HepG2 (cell line): ENCODE data around the gene RFX6. TPM values are rescaled to one million over a fixed set of nuclear protein-coding genes. Genes with fewer than 3 reads are reported as not detected.

Experiments
- ELF3 ChIP-seq: IDR thresholded peaks from 2 replicates; pipeline ENCODE4 v1.6.1; 2016; ENCODE audit warnings: missing genetic modification reagents, missing compliant biosample characterization
- HDAC1 ChIP-seq: sonication (generic); formaldehyde crosslinking; IDR thresholded peaks from 2 replicates; pipeline ENCODE4 v1.5.1; 2020; ENCODE audit warnings: mild to moderate bottlenecking, missing genetic modification reagents
- HHEX ChIP-seq: IDR thresholded peaks from 2 replicates; pipeline ENCODE4 v1.6.1; 2016; ENCODE audit warnings: control low read depth
- MED1 ChIP-seq: sonication (generic); formaldehyde crosslinking; IDR thresholded peaks from 2 replicates; pipeline ENCODE4 v1.4.0; 2020; ENCODE audit warnings: missing genetic modification reagents
- NCOA2 ChIP-seq: sonication (generic); formaldehyde crosslinking; IDR thresholded peaks from 2 replicates; pipeline ENCODE4 v1.8.0; 2022; ENCODE audit warnings: inconsistent platforms
- SMAD9 ChIP-seq: sonication (generic); formaldehyde crosslinking; IDR thresholded peaks from 2 replicates; pipeline ENCODE4 v1.5.1; 2020; ENCODE audit warnings: mild to moderate bottlenecking, missing genetic modification reagents
- SMYD3 ChIP-seq: sonication (generic); formaldehyde crosslinking; IDR thresholded peaks from 2 replicates; pipeline ENCODE4 v1.8.1; 2023; ENCODE audit warnings: mild to moderate bottlenecking, missing genetic modification reagents
- SP140L ChIP-seq: sonication (generic); formaldehyde crosslinking; IDR thresholded peaks from 2 replicates; pipeline ENCODE4 v1.4.0; 2020; ENCODE audit warnings: missing genetic modification reagents, borderline replicate concordance
- TAF1 ChIP-seq: sonication (generic); formaldehyde crosslinking; IDR thresholded peaks from 2 replicates; pipeline ENCODE4 v1.4.0; 2020; ENCODE audit warnings: missing genetic modification reagents
- XBP1 ChIP-seq: sonication (generic); formaldehyde crosslinking; IDR thresholded peaks from 2 replicates; pipeline ENCODE4 v1.5.0; 2020; ENCODE audit warnings: missing genetic modification reagents
- YEATS2 ChIP-seq: sonication (generic); formaldehyde crosslinking; IDR thresholded peaks from 2 replicates; pipeline ENCODE4 v1.4.0; 2020; ENCODE audit warnings: missing genetic modification reagents, borderline replicate concordance
- ZBTB1 ChIP-seq: sonication (generic); formaldehyde crosslinking; IDR thresholded peaks from 2 replicates; pipeline ENCODE4 v1.4.0; 2020; ENCODE audit warnings: missing genetic modification reagents, borderline replicate concordance
- ZFP62 ChIP-seq: sonication (generic); formaldehyde crosslinking; IDR thresholded peaks from 2 replicates; pipeline ENCODE4 v1.4.0; 2020; ENCODE audit warnings: missing genetic modification reagents
- ZNF670 ChIP-seq: sonication (generic); formaldehyde crosslinking; IDR thresholded peaks from 2 replicates; pipeline ENCODE4 v1.8.0; 2022; ENCODE audit warnings: mild to moderate bottlenecking, missing genetic modification reagents, borderline replicate concordance
- ZNF747 ChIP-seq: sonication (generic); formaldehyde crosslinking; IDR thresholded peaks from 2 replicates; pipeline ENCODE4 v1.8.1; 2023; ENCODE audit warnings: missing genetic modification reagents, mild to moderate bottlenecking, borderline replicate concordance
- ZNF749 ChIP-seq: sonication (generic); formaldehyde crosslinking; IDR thresholded peaks from 2 replicates; pipeline ENCODE4 v1.8.0; 2022; ENCODE audit warnings: mild to moderate bottlenecking, missing genetic modification reagents, moderate library complexity, borderline replicate concordance
- polyA plus RNA-seq, 8 experiments: library from polyadenylated mRNA; depleted of rRNA in 3 of 8; stranded (reverse) in 7 of 8; unstranded in 1 of 8; fragments of >200 nt; fragmentation: Illumina TruSeq in 4 of 8; extraction: Trizol in 4 of 8; gene quantifications; 2 replicates each; pipeline versions ENCODE4 v1.2.1 to v1.2.3, GENCODE V29; 2011 to 2016; ENCODE audit warnings: low read depth in 4 of 8, missing spikeins in 1 of 8, mixed read lengths in 1 of 8; ENCODE audit not compliant: insufficient read depth in 1 of 8
- total RNA-seq, 5 experiments: library from RNA; depleted of rRNA; stranded (reverse); fragments of >200 nt; fragmentation: Illumina TruSeq; extraction: Trizol; gene quantifications; 2 replicates each; pipeline ENCODE4 v1.2.3, GENCODE V29; 2016; ENCODE audit warnings: low read depth in 1 of 5
- TF ChIP-seq, protein P1 (sequence below): sonication (generic); formaldehyde crosslinking; IDR thresholded peaks from 2 replicates; pipeline ENCODE4 v1.5.1; 2020; ENCODE audit warnings: mild to moderate bottlenecking, moderate library complexity, missing genetic modification reagents
- TF ChIP-seq, protein P2 (sequence below): sonication (generic); formaldehyde crosslinking; IDR thresholded peaks from 2 replicates; pipeline ENCODE4 v1.4.0; 2020; ENCODE audit warnings: missing genetic modification reagents, borderline replicate concordance
- TF ChIP-seq, protein P3 (sequence below): sonication (generic); formaldehyde crosslinking; IDR thresholded peaks from 2 replicates; pipeline ENCODE4 v1.8.1; 2023; ENCODE audit warnings: mild to moderate bottlenecking, missing genetic modification reagents, borderline replicate concordance
- TF ChIP-seq, protein P4 (sequence below): sonication (generic); formaldehyde crosslinking; IDR thresholded peaks from 2 replicates; pipeline ENCODE4 v1.5.0; 2020; ENCODE audit warnings: mild to moderate bottlenecking, missing genetic modification reagents, borderline replicate concordance
- TF ChIP-seq, protein P5 (sequence below): sonication (generic); formaldehyde crosslinking; conservative IDR thresholded peaks from 2 replicates; pipeline ENCODE4 v1.4.0; 2020; ENCODE audit warnings: missing genetic modification reagents

The RFX6 gene
- total and polyA plus RNA-seq, 2 of the 13 experiments (the other 11 are each of a cell fraction or from before 2014, with no cell fraction given) = 0.04 TPM; not detected in 1

DNA sequence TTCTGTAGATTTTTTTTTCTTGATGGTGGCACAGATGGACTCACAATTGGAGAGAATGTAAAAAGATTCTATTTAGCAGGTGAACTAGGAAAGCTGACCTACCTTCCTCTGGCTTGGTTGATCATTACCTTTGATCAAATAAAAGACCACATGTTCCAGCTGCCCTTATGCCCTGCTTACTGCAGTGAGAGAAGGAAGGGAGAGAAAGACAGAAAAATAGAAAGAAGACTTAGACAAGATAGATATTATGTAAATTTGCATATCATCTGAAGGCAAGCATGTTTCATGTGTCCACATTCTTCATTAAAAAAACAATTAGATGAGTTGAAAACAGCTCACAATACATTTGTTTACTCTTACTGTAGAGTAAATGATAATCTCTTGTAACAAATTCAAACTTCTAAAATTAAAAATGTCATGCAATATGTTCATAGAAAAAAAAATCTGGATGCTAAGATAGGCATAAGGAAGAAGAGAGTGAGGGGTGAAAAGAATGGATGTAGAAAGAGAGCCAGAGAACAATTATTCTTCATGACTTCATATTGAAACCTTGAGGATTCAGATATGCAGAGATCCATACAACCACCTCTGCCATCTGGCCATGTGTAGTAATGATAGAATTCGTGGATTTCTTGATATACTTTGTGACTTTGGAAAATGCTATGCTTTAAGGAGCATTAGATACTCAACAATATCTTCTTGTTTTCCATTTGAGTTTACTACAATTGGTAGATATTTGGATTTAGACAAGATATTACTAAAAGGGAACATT is 71.7 kb downstream of the RFX6 start (continued):
- TF ChIP-seq ZBTB1 (CRISPR knock-in tag) = no peak
- no peak for TF ChIP-seq ELF3
- TF ChIP-seq, protein P1, sequence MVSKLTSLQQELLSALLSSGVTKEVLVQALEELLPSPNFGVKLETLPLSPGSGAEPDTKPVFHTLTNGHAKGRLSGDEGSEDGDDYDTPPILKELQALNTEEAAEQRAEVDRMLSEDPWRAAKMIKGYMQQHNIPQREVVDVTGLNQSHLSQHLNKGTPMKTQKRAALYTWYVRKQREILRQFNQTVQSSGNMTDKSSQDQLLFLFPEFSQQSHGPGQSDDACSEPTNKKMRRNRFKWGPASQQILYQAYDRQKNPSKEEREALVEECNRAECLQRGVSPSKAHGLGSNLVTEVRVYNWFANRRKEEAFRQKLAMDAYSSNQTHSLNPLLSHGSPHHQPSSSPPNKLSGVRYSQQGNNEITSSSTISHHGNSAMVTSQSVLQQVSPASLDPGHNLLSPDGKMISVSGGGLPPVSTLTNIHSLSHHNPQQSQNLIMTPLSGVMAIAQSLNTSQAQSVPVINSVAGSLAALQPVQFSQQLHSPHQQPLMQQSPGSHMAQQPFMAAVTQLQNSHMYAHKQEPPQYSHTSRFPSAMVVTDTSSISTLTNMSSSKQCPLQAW (CRISPR knock-in tag) = peak; percentile 72; the same call in 1 of the 2 replicates
- no peak for TF ChIP-seq HDAC1 (CRISPR knock-in tag)
- TF ChIP-seq, protein P2, sequence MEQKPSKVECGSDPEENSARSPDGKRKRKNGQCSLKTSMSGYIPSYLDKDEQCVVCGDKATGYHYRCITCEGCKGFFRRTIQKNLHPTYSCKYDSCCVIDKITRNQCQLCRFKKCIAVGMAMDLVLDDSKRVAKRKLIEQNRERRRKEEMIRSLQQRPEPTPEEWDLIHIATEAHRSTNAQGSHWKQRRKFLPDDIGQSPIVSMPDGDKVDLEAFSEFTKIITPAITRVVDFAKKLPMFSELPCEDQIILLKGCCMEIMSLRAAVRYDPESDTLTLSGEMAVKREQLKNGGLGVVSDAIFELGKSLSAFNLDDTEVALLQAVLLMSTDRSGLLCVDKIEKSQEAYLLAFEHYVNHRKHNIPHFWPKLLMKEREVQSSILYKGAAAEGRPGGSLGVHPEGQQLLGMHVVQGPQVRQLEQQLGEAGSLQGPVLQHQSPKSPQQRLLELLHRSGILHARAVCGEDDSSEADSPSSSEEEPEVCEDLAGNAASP (CRISPR knock-in tag) = no peak
- TF ChIP-seq, protein P3, sequence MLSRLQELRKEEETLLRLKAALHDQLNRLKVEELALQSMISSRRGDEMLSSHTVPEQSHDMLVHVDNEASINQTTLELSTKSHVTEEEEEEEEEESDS = no peak
- TF ChIP-seq, protein P4, sequence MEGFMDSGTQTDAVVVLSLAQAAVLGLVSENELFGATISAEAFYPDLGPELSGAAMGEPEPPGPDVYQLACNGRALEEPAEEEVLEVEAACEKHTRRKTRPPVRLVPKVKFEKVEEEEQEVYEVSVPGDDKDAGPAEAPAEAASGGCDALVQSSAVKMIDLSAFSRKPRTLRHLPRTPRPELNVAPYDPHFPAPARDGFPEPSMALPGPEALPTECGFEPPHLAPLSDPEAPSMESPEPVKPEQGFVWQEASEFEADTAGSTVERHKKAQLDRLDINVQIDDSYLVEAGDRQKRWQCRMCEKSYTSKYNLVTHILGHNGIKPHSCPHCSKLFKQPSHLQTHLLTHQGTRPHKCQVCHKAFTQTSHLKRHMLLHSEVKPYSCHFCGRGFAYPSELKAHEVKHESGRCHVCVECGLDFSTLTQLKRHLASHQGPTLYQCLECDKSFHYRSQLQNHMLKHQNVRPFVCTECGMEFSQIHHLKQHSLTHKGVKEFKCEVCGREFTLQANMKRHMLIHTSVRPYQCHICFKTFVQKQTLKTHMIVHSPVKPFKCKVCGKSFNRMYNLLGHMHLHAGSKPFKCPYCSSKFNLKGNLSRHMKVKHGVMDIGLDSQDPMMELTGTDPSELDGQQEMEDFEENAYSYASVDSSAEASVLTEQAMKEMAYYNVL (CRISPR knock-in tag) = peak; percentile 99
- peak; percentile 75 for TF ChIP-seq ZNF670 (CRISPR knock-in tag)
- TF ChIP-seq, protein P5, sequence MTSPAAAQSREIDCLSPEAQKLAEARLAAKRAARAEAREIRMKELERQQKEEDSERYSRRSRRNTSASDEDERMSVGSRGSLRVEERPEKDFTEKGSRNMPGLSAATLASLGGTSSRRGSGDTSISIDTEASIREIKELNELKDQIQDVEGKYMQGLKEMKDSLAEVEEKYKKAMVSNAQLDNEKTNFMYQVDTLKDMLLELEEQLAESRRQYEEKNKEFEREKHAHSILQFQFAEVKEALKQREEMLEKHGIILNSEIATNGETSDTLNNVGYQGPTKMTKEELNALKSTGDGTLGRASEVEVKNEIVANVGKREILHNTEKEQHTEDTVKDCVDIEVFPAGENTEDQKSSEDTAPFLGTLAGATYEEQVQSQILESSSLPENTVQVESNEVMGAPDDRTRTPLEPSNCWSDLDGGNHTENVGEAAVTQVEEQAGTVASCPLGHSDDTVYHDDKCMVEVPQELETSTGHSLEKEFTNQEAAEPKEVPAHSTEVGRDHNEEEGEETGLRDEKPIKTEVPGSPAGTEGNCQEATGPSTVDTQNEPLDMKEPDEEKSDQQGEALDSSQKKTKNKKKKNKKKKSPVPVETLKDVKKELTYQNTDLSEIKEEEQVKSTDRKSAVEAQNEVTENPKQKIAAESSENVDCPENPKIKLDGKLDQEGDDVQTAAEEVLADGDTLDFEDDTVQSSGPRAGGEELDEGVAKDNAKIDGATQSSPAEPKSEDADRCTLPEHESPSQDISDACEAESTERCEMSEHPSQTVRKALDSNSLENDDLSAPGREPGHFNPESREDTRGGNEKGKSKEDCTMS (CRISPR knock-in tag) = no peak
- TF ChIP-seq SP140L (CRISPR knock-in tag) = 0 out of 2 replicates have a peak, but pooled peaks have one; percentile 25
- TF ChIP-seq SMYD3 = 0 out of 2 replicates have a peak, but pooled peaks have one; percentile 69
- TF ChIP-seq XBP1 = no peak
- no peak for TF ChIP-seq ZNF749 (CRISPR knock-in tag)
- no peak for TF ChIP-seq SMAD9 (CRISPR knock-in tag)
- TF ChIP-seq HHEX (CRISPR knock-in tag) = no peak
- TF ChIP-seq MED1 = peak; percentile 32; the same call in 1 of the 2 replicates
- TF ChIP-seq ZFP62 (CRISPR knock-in tag) = no peak
- no peak for TF ChIP-seq TAF1
- no peak for TF ChIP-seq ZNF747 (CRISPR knock-in tag)
- 0 out of 2 replicates have a peak, but pooled peaks have one; percentile 39 for TF ChIP-seq NCOA2 (CRISPR knock-in tag)
- no peak for TF ChIP-seq YEATS2 (CRISPR knock-in tag)
